Caco-2 (cell line): ENCODE results near the gene ADARB2. TPM values are rescaled to one million over a fixed set of nuclear protein-coding genes. Genes with fewer than 3 reads are reported as not detected.

Experiments used
- BruUV-seq: library from RNA; stranded (reverse); fragments of 400-500 nt; replicated peaks from 2 replicates; lab custom pipeline; 2021; lab: Mats Ljungman, UMichigan
- CTCF ChIA-PET: fragments of 300-600 bp; sonication (Branson Sonifier 250); formaldehyde crosslinking; loops from one replicate; lab custom pipeline; 2022; ENCODE audit warnings: antibody characterized with exemption; lab: Charles Lee
- POLR2A ChIA-PET: fragments of 300-600 bp; sonication (Branson Sonifier 250); formaldehyde crosslinking; loops from one replicate; lab custom pipeline; 2022; ENCODE audit warnings: antibody characterized with exemption; lab: Charles Lee
- DNase-seq, 2 experiments: peaks; one replicate each; pipeline versions ENCODE4 v3.0.0 to v3.0.0-alpha.2; 2020 to 2022
- H3K27me3 ChIP-seq: replicated peaks from 2 replicates; pipeline ENCODE4 v1.6.0; 2011; ENCODE audit warnings: low read length; ENCODE audit not compliant: control insufficient read depth, insufficient read depth
- H3K36me3 ChIP-seq: 2 replicates; pipeline ENCODE4 v1.5.1; 2011; ENCODE audit warnings: low read length; ENCODE audit not compliant: control insufficient read depth, insufficient read depth
- H3K4me1 ChIP-seq: fragments of 250-450 bp; sonication (Bioruptor Pico); 2 replicates; pipeline ENCODE4 v1.5.1; 2020; ENCODE audit warnings: mild to moderate bottlenecking
- H3K4me3 ChIP-seq: 2 replicates; pipeline ENCODE4 v1.5.1; 2011; ENCODE audit warnings: low read depth, mild to moderate bottlenecking, control low read depth, low read length
- H3K9me3 ChIP-seq: fragments of 250-450 bp; sonication (Bioruptor Pico); 2 replicates; pipeline ENCODE4 v1.5.1; 2020; ENCODE audit warnings: mild to moderate bottlenecking, moderate library complexity
- H3K27ac Mint-ChIP-seq: one replicate; pipeline ENCODE4 v1.8.0; 2022; ENCODE audit warnings: mixed read lengths; ENCODE audit not compliant: unreplicated experiment
- H3K27me3 Mint-ChIP-seq: one replicate; pipeline ENCODE4 v1.8.0; 2022; ENCODE audit warnings: mixed read lengths; ENCODE audit not compliant: insufficient read depth, unreplicated experiment
- H3K36me3 Mint-ChIP-seq: one replicate; pipeline ENCODE4 v1.8.0; 2022; ENCODE audit warnings: mild to moderate bottlenecking, mixed read lengths; ENCODE audit not compliant: insufficient read depth, unreplicated experiment
- H3K4me1 Mint-ChIP-seq: one replicate; pipeline ENCODE4 v1.8.0; 2022; ENCODE audit warnings: low read depth, mixed read lengths; ENCODE audit not compliant: unreplicated experiment
- H3K4me3 Mint-ChIP-seq: one replicate; pipeline ENCODE4 v1.8.0; 2022; ENCODE audit warnings: mild to moderate bottlenecking, moderate library complexity, mixed read lengths; ENCODE audit not compliant: unreplicated experiment
- H3K9me3 Mint-ChIP-seq: one replicate; pipeline ENCODE4 v1.8.0; 2022; ENCODE audit warnings: mixed read lengths; ENCODE audit not compliant: unreplicated experiment
- CTCF ChIP-seq, 2 experiments: fragments of 200-600 bp in 1 of 2; IDR thresholded peaks; 1 replicate in 1 of 2; 2 replicates in 1 of 2; pipeline versions ENCODE4 v1.5.1 to v1.8.0; 2011 to 2022; ENCODE audit warnings: antibody characterized with exemption in 1 of 2, control low read depth in 1 of 2, inconsistent platforms in 1 of 2, low read depth in 1 of 2, low read length in 1 of 2, mild to moderate bottlenecking in 1 of 2, moderate library complexity in 1 of 2; ENCODE audit not compliant: insufficient read depth in 1 of 2, severe bottlenecking in 1 of 2, unreplicated experiment in 1 of 2
- intact Hi-C: fragments of 100-400 bp; cut with micrococcal nuclease; formaldehyde crosslinking; loops from one replicate; pipeline ENCODE4 v1.10.0; 2022; ENCODE audit not compliant: unreplicated experiment
- total RNA-seq: library from RNA; stranded (reverse); gene quantifications from 2 replicates; pipeline ENCODE4 v1.2.3, GENCODE V29; 2022

ADARB2 gene
- total RNA-seq, 1 experiment from 2014 or later, result 0.27 TPM

- POLR2A ChIA-PET, result no interaction called here
- Mint-ChIP-seq H3K4me1 (no peaks in the 10 kb centered on the region), H3K27ac (no peak overlapping the region), H3K4me3 (no peak overlapping the region), H3K9me3 (peaks cover 8% of the 10 kb centered on the region), H3K27me3 (peaks cover under 1% of the 10 kb centered on the region), H3K36me3 (peaks cover 12% of the 10 kb centered on the region)
- peaks cover 4% of the 10 kb centered on the region for H3K9me3 ChIP-seq
- CTCF ChIA-PET, result no interaction called here
- H3K4me1 ChIP-seq, result no peaks in the 10 kb centered on the region
- no TSS peak for BruUV-seq
- TF ChIP-seq CTCF (IDR thresholded peaks at IDR 0.05; ENCODE audit: insufficient read depth in 1 of 2, low read depth in 1 of 2, low read length in 1 of 2, severe bottlenecking in 1 of 2, unreplicated experiment in 1 of 2), result no peak
- peaks cover 2% of the 10 kb centered on the region; the same call in 1 of the 2 replicates for H3K36me3 ChIP-seq
- no peak overlapping the region for H3K4me3 ChIP-seq
- intact Hi-C loops, result no loop called here
- no peak for DNase-seq
- no peaks in the 10 kb centered on the region for H3K27me3 ChIP-seq
These were observed 603.8 kb downstream of the ADARB2 start for GRCh38 chr10:1133495-1134045.

- intact Hi-C loops, result no loop called here
- ChIA-PET CTCF (no interaction called here), POLR2A (no interaction called here)
- peaks cover 2% of the 10 kb centered on the region; the same call in 1 of the 2 replicates for H3K36me3 ChIP-seq
- Mint-ChIP-seq H3K27me3 (no peaks in the 10 kb centered on the region), H3K4me3 (no peak overlapping the region), H3K36me3 (peaks cover 17% of the 10 kb centered on the region), H3K9me3 (no peaks in the 10 kb centered on the region), H3K4me1 (no peaks in the 10 kb centered on the region), H3K27ac (no peak overlapping the region)
- no TSS peak for BruUV-seq
- no peaks in the 10 kb centered on the region for H3K27me3 ChIP-seq
- DNase-seq, result no peak
- no peaks in the 10 kb centered on the region for H3K4me1 ChIP-seq
- no peaks in the 10 kb centered on the region for H3K9me3 ChIP-seq
- no peak overlapping the region for H3K4me3 ChIP-seq
- no peak for TF ChIP-seq CTCF (IDR thresholded peaks at IDR 0.05; ENCODE audit: insufficient read depth in 1 of 2, low read depth in 1 of 2, low read length in 1 of 2, severe bottlenecking in 1 of 2, unreplicated experiment in 1 of 2)
These were observed 604.7 kb downstream of the ADARB2 start for GRCh38 chr10:1132584-1132983.

DNA sequence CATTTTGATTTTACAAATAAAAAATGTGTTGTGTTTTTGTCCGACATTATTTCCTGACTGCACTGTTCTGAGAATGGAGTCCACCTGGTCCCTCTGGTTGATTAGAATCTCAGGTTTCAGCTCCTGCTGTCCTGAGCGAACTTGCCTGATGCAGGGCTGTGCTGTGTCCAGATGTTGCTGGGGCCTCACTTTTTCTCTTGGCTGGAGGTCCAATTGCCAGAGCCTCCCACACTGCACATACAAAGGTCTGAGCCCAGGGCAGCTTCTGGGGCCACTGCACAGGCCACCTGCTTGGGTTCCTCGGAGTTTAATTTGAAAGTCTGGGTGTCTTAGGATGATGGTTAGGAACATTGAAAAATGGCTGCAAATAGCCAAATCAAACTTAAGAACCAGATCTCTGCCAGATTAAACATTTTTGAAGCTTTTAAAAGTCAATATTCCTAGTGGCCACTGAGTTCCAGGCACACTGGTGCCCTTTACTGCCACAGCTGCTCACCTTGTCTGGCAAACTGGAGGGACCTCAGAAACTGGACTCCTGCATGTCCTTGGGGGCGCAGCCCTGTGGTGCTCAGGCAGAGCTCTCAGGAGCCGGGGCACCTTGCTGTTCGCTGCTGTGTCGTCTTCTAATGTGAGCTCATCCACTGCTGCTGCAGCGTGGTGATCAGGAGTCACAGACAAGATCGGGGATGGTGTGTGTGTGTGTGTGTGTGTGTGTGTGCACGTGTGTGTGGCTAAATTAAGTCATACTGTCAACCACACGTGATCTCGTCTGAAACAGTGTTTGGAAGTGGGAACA lies 606.1 kb downstream of the ADARB2 start:
- Mint-ChIP-seq H3K27me3 (no peaks in the 10 kb centered on the region), H3K4me1 (no peaks in the 10 kb centered on the region), H3K27ac (no peak overlapping the region), H3K36me3 (peaks cover 20% of the 10 kb centered on the region), H3K4me3 (no peak overlapping the region), H3K9me3 (no peaks in the 10 kb centered on the region)
- no peak for DNase-seq
- ChIA-PET CTCF (no interaction called here), POLR2A (no interaction called here)
- Histone ChIP-seq H3K4me1 (no peaks in the 10 kb centered on the region), H3K27me3 (no peaks in the 10 kb centered on the region), H3K36me3 (peaks cover 2% of the 10 kb centered on the region; the same call in 1 of the 2 replicates), H3K4me3 (no peak overlapping the region), H3K9me3 (no peaks in the 10 kb centered on the region)
- intact Hi-C loops, result no loop called here
- TF ChIP-seq CTCF (IDR thresholded peaks at IDR 0.05; ENCODE audit: insufficient read depth in 1 of 2, low read depth in 1 of 2, low read length in 1 of 2, severe bottlenecking in 1 of 2, unreplicated experiment in 1 of 2), result no peak
- no TSS peak for BruUV-seq
